Bone marrow (tissue), 2 donors: ENCODE data around the gene LANCL1.

ENCODE experiments used
- DNase-seq, 2 donors: peaks; one replicate each; lab custom pipeline; 2025; lab: John Stamatoyannopoulos, UW

Gene LANCL1, protein sequence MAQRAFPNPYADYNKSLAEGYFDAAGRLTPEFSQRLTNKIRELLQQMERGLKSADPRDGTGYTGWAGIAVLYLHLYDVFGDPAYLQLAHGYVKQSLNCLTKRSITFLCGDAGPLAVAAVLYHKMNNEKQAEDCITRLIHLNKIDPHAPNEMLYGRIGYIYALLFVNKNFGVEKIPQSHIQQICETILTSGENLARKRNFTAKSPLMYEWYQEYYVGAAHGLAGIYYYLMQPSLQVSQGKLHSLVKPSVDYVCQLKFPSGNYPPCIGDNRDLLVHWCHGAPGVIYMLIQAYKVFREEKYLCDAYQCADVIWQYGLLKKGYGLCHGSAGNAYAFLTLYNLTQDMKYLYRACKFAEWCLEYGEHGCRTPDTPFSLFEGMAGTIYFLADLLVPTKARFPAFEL

DNA sequence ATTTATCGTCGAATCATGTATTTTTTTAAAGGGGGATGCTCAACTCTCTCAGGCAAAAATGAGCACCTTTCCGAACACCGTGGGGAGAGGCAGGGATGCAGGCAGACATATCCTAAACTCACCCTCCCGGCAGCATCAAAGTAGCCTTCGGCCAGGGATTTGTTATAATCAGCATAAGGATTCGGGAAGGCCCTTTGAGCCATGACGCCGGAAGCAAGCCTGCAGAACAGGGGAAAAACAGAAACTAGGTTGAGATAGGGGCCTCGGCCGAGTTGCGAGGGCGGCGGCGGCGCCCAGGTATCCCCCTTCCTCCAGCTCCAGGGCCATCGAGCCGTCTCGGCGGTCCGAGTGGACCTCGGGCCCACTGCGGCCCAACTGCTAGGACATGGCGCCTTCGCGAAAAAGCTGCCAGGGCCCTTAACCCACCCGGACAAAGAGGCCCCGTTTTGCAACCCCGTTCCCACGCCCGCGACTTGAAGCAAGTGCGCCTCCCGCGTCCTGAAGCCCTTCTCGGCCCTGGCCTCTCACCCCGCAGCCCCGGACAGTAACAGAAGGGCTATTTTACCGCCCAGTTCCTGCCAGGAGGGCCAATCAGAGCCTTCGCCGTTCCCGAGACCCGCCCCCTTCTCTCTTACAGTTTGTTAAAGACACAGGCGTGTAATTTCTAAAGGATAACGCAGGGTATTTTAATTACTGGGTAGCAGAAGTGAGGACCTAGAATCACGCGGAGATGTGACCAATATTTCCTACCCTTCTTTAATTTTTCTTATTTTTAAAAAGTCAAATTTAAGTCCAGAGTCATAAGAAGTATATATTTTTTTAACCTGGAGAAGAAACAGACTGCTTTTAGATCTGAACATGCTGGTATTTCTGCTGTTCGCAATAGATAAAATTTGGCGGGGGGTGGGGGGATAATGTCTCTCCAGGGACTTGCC lies at the start of gene LANCL1:
Gene LANCL1 (minus strand): TSS at position 566 of the 935 bp plus-strand sequence. CDS start 363 bp downstream, at position 203.
- DNase-seq = peak; percentile 54 to 88

DNA sequence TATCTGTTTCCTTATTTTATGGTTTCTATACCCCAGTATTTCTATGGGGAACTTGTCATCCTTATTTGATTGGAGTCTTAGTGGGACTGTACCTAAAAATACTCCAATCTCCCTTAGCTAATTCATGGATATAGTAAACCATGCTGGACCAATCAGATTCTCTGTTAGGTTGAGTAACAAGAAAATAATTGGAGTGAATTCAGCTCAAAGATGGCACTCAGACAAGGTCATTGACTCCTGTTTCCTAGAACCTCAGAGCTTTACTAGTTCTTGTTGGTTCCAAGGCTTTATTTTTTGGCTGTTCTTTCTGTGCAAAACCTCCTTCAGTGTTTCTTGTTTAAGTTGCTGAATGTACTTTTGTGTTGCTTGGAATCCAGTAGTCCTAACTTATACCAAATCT lies 48.0 kb upstream of the LANCL1 start:
- no peak for DNase-seq

DNA sequence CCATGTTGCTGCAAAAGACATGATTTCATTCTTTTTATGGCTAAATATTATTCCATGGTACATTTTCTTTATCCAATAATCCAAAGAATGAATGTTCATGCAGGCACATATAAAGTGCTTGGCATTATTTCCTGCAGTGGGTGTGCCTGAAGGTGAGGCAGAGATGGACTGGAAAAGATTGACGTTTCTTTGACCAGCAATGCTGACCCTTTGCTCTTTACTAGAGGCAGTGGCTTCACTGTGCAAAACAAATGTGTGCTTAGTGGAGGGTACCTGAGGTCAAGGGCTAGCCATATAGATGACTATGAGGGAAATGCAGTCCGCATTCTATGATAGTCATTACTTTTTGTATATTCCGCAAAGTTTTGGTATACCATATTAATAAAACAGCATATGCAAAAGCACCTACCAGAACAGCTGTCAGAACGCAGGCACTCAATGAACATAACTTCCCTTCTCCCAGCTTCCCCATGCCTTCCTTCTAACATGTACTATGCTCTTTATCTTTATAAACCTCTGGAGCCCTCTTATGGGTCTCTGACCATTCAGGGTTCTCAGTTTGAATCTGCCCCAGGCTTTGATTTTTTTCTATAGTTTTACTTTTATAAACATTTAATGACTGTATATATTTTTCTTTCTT lies 47.2 kb upstream of the LANCL1 start:
- DNase-seq = no peak

DNA sequence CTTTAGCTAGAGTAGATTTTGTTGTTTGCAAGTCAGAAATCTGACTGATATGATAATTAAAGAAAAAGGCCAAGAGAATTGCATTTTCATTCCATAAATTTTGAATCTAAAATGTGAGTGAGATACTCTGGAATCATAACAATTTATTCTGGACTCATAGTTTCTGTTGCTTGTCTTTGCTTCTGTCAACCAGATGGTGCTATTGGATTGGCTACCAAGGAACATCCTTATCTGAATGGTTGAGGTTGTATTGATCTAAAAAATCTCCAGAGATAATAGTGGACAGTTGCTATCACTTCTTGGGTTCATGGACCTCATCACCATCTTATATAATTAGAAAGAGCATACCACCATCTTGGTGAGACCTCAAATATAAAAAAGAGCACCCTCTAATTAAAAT lies 45.8 kb upstream of the LANCL1 start:
- no peak for DNase-seq

DNA sequence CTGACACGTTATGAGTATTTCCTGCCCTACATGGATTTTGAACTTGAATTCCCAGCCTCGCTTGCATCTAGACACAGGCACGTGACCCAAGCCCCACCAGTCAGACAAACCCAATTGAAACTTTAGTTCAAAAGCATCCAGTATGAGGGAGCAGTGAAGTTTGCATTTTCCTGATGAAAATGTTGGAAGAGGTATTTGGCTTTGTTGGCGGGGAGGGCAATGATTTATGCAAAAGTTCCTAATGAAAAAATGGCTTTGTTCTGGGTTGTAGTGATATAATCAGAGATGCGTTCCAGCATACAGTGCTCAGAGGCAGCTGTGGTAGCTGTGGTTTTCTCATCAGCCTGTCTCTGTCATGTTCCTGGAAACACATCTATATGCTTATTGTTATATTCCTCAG lies 43.0 kb upstream of the LANCL1 start:
- DNase-seq = no peak

DNA sequence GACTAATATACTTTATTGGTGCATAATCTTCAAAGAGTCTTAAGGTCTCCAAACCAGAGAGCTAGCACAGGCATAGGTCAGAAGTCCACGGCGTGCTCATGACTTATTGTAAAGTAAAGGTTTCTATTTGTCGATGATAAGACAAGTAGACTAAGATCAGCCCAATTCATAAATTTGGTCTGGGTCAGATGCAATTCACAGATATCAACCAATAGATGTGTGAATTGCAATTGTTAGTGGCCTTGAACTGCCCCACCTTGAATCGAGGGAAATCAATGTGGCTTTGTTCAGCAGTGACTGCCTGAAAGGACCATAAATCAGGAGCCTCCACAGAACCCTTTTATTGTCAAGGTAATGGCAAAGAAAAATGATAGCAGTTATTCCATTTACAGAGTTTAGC lies 40.7 kb upstream of the LANCL1 start:
- no peak for DNase-seq

DNA sequence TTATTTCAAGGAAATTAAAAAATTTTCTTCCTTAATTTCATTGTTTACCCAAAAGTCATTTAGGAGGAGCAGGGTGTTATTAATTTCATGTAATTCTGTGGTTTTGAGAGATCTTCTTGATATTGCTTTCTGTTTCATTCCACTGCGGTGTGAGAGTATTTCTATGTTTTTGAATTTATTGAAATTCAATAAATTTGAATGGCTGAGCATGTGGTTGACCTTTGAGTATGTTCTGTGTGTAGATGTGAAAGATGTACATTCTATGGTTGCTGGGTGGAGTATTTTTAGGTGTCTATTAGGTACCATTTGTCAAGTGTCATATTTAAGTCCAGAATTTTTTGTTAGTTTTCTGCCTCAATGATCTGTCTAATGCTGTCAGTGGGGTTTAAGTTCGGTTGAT lies 39.4 kb upstream of the LANCL1 start:
- no peak for DNase-seq

DNA sequence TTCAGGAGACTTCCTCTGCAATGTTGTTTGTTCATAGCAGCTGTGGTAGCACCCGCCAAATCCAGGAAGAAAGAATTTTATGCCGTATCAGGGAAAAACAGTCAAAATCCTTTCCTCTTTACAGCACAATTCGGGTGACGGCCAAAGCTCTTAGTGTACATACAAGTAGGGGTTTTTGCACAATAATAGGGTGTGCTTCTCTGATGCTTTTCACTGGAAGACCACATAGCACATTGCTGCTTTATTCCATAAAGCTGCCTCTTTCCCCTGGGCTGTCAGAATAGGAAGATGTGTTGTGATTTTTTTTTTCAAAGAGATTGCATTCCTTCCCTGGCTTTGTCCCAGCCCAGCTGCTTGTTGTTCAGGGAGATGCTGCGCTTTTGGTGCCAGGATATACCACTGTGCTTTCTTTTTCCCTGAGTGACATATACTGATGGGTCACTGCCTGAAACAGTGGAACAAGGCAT lies 27.2 kb upstream of the LANCL1 start:
- no peak for DNase-seq

DNA sequence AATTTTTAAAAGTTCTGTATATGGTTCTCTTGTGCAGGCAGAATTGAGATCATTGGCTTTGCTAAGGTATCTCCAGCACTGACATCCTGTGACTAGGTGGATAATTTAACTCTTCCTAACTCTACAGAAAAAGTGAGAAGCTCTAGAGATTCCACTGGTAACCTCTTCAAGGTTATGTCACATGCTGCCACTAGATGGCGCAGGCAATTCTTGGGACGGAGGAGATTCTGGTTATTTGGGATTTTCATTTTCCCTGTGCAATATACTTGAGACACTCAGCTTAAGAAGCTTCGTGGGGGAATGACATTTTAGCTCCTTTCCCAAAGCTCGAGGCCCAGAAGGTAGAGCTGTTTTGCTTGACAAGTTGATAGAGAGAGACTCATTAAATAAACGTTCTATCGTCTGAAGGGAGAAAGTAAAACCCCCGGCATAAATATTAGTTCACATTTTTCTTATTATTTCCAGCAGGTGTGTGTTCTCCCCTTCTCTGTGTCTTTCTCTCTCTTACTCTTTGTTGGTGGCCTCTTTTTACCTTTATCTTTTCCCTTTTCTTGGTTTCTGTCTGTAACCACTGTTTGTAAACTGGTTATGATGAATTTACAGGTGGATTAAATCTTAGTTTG lies 26.6 kb upstream of the LANCL1 start:
- peak in 1 of 2 donors; percentile 8 for DNase-seq

DNA sequence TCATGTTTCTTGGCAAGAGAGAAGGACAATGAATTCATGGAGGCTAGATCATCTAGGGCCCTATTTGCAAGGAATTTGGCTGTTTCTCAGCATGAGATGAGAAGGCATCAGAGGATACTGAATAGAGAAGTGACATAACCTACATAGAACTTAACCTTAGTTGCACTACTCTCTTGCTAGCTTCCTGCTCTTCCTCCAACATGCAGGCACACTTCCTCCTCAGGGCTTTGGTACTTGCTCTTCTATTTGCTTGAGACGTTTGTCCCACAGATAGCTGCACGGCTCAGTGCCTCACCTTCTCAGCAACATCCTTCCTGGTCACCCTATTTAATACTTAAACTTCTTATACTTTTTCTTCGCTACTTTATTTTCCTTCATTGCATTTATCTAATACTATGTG lies 20.0 kb upstream of the LANCL1 start:
- no peak for DNase-seq

DNA sequence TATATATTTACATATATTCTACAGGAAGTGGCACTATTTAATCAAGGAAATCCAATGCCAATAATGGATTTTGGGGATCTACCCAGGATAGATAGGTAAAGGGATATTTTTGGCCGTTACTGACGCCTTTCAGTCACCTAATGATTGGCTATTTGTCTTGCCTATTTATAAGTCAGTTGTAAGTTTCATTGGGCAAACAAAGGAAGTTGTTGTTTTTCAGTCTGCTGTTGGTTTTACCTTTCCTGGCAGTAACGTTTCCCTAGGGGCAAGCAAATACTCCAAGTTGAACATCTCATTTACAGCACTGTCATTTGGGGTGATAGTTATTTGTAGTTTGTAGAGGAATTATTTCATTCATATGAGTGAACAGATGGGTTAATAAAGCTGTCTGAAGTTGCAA lies 17.0 kb upstream of the LANCL1 start:
- DNase-seq = no peak

DNA sequence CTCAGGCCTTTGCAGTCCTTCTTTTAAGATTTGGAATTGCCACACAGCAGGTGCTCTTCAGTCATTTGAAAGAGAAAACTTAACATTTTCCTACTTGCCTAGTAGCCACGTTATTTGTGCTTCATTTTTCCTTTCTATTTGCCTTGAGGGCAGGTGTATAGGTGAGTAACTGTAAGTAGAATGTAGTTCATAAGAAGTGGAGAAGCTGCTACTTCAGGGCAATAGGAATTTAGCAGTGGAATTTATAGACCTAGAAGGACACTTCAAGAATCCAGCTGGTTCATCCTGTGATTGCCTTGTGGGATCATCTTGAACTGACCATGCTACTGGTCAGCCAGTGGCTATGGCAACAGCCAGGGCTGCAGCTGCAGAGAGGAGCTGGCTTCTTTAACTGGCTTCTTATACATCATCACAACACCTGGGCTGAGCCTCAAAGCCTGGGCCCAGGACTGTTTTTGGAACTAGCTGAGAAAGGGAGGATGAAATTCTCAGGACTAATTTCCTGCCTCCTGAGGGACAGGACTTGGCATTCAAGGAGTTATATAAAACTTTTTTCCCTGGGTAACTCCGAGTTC lies 5.1 kb upstream of the LANCL1 start:
- DNase-seq = no peak

DNA sequence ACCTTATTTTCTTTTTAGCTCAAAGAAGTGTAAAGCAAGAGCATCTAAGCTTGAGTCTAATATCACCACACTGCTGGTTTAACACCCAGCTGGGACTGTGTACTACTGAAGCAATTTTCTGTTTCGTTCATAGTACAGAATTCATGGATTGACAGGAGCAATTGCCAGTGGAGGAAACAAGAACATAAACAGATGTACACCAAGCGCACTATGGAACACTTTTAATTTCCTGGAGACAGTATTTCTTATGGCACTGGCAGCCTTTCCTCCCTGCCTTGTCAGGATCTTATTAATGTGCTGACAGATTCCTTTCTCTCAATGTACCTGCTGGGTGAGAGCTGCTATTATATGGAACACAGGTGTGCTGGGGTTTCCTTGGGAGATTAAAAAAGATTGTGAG lies 4.2 kb upstream of the LANCL1 start:
- no peak for DNase-seq

DNA sequence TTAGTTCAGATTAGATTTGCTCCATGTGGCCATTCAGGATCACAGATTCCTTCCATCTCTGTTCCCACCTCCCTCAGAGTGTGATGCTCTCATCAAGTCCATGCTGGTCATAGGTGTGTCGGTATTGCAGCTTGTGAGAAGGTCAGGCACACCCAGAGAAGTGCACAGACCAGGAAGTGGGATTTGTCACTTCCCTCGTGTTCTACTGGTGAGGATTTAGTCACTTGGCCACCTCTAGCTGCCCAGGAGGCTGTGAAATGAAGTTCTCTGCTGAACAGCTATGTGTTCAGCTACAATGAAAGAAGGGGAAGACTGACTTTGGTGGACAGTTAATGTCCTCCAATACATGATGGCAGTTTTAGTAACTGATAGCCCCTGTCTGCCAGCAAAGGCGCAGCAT lies 3.5 kb upstream of the LANCL1 start:
- no peak for DNase-seq

DNA sequence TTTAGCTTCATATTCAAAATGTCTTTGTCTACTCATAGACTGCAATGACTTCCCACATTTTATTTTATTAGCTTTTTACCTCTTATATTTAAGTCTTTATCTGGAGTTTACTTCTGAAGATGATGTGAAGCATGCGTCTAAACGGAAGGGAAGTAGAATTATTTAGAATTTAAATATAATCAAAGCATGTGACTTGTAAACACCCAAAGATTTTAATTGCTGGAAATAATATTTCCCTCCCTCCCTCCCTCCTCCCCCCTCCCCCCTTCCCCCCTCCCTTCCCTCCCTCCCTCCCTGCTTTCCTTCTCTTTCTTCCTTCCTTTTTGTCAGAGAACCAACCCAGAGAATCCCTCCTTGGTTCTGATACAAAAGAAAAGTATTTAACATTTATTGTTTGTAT lies 2.1 kb upstream of the LANCL1 start:
- no peak for DNase-seq

DNA sequence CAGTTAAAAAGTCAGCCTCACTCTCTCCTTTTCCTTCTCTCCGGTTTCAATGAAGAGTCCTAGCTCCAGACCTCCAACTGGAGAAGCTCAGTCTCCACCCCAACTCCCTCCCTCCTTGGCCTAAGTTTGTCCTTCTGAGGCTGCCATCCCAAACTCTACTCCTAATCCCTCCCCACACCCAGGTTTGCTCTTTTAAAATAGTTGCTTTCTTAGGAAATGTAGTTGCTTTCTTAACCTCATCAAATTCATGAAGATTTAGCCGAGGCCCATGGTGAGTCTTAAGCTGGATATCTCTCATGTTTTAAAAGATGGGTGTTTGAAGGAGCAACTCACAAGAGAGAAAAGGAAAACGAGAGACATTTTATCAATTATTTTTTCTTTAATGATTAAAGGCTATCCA lies 937 bp upstream of the LANCL1 start:
- DNase-seq = no peak

DNA sequence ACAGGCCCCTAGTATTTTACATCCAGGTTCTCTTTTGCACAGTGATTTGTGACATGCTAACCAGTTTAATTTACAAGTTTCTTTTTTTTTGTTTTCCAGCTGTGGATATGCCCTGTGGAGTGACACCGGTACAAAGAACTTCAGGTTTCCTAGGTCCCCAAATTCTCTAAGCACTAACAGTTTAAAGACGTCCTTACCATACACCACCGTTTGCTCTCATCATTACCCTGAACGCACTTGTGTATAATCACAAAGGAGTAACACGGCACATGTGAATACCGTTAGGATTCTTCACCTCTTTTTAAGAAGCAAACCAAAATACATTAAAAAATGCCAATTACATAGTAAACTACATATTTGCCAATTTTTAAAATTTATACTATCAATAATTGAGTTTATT lies 853 bp downstream of the LANCL1 start:
- DNase-seq = no peak

DNA sequence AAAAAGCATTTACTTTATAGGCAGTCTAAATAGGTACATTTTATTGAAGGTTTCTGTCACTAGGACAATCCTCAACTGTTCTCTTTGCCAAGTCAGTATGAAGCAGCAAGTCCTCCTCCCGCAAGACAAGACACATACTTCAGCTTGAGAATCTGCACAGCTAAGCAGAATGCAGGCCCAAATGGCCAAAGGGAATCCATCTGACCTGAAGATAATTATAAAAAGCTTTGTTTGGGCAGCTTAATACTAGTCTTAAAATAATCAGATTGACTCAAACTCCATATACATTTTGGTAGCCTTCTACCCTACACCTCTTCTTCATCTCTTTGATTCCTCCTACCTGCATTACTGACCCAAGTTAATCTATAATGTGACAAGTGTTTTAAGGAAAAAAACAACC lies 1.8 kb downstream of the LANCL1 start:
- no peak for DNase-seq

DNA sequence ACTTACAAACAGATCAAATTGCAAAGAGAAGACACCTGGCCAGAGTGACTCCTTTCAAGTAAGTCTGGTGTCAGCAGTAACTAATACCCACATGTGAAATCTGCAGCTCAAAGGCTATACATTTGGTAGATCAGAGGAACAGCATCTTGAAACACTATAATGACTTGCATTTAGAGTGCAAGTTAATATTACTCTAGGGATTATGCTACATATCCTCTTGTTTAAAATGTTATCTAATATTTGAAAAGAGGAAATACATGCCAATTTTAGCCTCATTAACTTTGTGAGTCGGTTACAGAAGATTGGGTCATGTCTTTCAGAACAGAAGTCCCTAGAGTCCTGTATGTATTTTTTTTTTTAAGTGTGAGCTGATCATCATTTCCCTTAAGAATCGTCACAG lies 15.2 kb downstream of the LANCL1 start:
- DNase-seq = no peak

DNA sequence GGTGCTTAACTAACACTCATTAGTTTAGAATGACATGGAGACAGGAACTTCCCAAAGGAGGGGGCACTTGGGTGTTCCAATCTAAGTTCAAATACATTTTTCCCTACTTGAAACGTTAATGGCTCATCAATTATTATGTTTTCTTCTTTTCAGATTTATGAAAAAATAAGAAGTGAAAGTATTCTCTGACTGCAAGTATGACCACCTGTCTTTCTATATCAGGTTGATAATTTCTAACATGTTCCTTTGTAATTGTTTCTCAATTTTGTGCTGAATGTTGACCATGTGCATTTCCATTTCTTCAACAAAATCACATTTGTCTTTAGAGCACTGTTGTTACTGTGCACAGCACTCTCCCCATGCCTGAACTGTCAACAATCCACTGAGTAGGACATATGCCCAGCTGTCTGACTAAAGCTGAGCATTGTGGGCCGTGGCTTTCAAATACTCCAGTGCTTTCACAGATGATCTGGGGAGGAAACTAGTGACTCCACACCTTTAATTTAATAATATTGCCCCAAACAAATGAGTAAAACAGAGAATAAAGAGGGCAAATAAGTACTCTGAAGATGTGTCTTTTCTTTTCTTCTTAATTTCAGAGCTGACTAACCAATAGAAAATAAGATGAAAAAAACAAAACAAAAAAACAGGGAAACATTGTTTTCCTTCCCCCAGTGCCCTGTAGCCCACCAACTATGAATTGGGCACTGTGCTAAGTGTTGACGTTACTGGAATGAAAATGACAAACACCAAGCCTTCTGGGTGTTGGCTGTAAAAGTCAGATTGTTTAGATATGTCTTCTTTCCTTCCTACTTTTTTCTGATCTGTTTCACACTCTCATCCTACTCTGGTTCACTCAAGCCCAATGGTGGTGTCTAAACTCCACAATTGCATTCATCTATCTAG lies 16.0 kb downstream of the LANCL1 start:
- no peak for DNase-seq

DNA sequence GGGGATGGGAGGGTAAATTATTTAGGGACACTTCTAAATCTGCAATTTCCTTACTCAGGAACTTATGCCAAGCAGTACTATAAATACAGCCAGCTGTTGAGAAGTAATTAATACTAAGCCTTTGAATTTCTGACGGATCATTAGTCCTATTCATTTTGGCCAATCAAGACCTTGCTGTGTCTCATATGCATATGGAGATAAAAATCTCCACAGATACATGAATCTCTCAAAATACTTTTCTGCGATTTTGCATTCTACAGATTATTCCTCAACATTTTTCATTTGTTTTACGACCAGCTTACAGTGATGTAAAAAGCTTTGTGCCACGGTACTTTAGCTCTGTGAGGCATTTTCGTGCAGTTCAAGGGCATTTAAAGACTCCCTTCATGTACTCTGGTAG lies 16.7 kb downstream of the LANCL1 start:
- no peak for DNase-seq
